ENCODE measurements around the gene PPIG. TPM values are rescaled to one million over a fixed set of nuclear protein-coding genes. Genes with fewer than 3 reads are reported as not detected.
"Not testable (repeated sequence)": the region's sequence is repeated elsewhere in the genome, so short reads cannot be mapped to it uniquely, and the experiment has no call there.

Gene PPIG
- polyA plus RNA-seq, 3 donors: 12.3 to 31.9 (median 23.1) TPM

GRCh38 chr2:169582552-169583266 is 1.4 kb upstream of the PPIG start:
- H3K27ac ChIP-seq (ENCODE audit: low read depth, low read length): not testable (repeated sequence)
- WGBS, 3 donors: 96 to 98% (median 98%) methylated on average over 10 of the region's 10 CpGs

DNA sequence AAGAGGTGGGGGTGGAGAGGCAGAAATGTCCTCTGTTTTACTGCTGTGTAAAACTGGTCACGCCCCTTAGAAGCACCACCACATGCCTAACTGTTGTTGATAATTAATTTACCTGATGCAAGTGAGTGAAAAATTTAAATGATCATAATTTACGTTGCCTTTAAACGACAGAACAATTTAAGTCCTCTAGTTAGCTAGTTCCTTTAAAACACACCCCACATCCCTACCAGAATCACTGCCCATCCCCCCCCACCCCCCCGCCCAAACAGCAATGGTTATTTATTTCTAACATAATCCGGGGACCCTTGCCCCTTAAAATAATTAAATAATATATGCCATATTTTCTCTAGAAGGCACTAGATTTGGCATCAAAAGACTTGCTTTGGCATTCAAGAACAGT is 633 bp upstream of the PPIG start:
- WGBS, 3 donors: 93 to 97% (median 94%) methylated on average over 5 of the region's 5 CpGs
- H3K27ac ChIP-seq (ENCODE audit: low read depth, low read length): no peak overlapping the region

GRCh38 chr2:169585673-169586072 is 1.5 kb downstream of the PPIG start:
- WGBS, 3 donors: 13 to 17% (median 14%) methylated on average over 7 of the region's 7 CpGs
- H3K27ac ChIP-seq (ENCODE audit: low read depth, low read length): no peak overlapping the region

GRCh38 chr2:169590804-169591203 is 6.7 kb downstream of the PPIG start:
- no peak overlapping the region for H3K27ac ChIP-seq (ENCODE audit: low read depth, low read length)
- WGBS, 3 donors: 72 to 80% (median 77%) methylated on average over 8 of the region's 8 CpGs

- 78 to 86% (median 85%) methylated on average over 7 of the region's 7 CpGs for WGBS, 3 donors
Observed at GRCh38 chr2:169596546-169596945, 12.4 kb downstream of the PPIG start.

DNA sequence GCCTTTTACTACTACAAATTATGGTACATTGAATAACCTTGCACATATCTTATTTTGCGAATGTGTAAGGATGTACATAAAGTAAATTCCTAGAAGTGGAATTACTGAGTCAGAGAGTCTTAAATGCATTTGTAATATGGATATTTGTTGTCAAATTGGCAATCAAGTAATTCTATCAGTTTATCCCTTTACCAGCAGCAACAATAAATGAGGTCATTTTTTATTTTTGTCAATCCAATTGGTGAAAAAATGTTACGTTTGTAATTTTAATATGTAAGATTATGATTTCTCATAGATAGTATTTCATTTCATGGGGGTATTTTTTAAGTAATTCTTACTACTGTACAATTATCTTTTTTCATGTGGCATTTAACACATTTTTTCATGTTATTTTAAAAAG is 14.8 kb downstream of the PPIG start:
- 93 to 96% (median 94%) methylated on average over 2 of the region's 2 CpGs for WGBS, 3 donors
- no peak overlapping the region for H3K27ac ChIP-seq (ENCODE audit: low read depth, low read length)

More at GRCh38 chr2:169596546-169596945, 12.4 kb downstream of the PPIG start:
- not testable (repeated sequence) for H3K27ac ChIP-seq (ENCODE audit: low read depth, low read length)

- H3K27ac ChIP-seq (ENCODE audit: low read depth, low read length): no peak overlapping the region
Observed at GRCh38 chr2:169599568-169599967, 15.4 kb downstream of the PPIG start.

DNA sequence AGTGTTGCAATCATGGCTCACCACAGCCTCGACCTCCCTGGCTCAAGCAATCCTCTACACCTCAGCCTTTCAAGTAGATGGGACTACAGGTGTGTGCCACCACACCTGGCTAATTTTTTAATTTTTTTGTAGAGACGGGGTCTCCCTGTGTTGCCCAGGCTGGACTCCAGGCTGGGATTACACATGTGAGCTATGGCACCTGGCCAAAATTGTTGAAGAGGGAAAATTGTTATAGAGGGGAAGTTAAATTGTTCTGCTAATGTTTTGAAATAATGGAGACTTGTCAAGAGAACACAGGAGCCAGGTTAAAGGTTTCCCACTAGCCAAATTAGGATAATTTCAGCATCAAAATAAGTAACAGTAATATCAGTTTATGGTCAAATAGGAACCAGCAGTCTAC is 25.1 kb downstream of the PPIG start:
- H3K27ac ChIP-seq (ENCODE audit: low read depth, low read length): no peak overlapping the region
- 72 to 93% (median 84%) methylated on average over 2 of the region's 2 CpGs for WGBS, 3 donors

DNA sequence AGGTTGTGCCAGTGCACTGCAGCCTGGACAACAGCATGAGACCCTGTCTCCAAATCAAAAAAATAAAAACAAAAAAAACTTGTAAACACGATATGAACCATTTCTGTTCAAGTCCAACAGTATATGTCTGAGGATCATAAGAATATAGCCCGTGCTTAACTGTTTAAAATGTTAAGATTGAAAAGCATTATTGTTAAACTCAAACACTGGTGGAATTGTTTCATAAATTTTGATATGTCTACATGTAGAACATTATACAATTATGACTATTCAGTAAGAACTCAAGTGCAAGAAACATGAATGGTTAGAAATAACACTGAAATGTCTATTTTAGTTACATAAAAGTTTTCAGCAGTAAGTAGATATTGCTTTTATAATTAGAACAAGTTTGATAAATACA is 29.7 kb downstream of the PPIG start:
- 87 to 98% (median 92%) methylated on average over 2 of the region's 2 CpGs for WGBS, 3 donors
- no peak overlapping the region for H3K27ac ChIP-seq (ENCODE audit: low read depth, low read length)

- H3K27ac ChIP-seq (ENCODE audit: low read depth, low read length): not testable (repeated sequence)
- WGBS, 3 donors: 100% methylated on average over 1 of the region's 1 CpG
Observed at GRCh38 chr2:169615982-169616381, 31.8 kb downstream of the PPIG start.

- 53 to 61% (median 55%) methylated on average over 3 of the region's 3 CpGs for WGBS, 3 donors
Observed at GRCh38 chr2:169619946-169620345, 35.8 kb downstream of the PPIG start.

GRCh38 chr2:169620509-169620908 is 36.4 kb downstream of the PPIG start:
- WGBS, 3 donors: 78 to 87% (median 79%) methylated on average over 1 of the region's 1 CpG
- no peak overlapping the region for H3K27ac ChIP-seq (ENCODE audit: low read depth, low read length)

More at GRCh38 chr2:169619946-169620345, 35.8 kb downstream of the PPIG start:
- H3K27ac ChIP-seq (ENCODE audit: low read depth, low read length): no peak overlapping the region

GRCh38 chr2:169623235-169623634 is 39.1 kb downstream of the PPIG start:
- H3K27ac ChIP-seq (ENCODE audit: low read depth, low read length): no peak overlapping the region
- WGBS, 3 donors: 76 to 90% (median 88%) methylated on average over 4 of the region's 4 CpGs

DNA sequence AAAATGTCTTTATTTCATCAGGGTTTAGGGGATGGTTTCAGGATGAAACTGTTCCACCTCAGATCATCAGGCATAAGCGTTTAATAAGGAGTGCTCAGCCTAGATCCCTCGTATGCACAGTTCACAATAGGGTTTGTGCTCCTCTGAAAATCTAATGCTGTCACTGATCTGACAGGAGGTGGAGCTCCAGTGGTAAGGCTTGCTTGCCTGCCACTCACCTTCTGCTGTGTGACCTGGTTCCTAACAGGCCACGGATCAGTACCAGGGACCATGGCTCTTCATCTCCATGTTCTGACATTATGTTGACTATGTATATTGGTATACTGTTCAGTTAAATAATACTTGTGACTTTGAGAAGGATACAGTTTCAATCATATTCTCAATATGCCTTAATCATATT is 41.6 kb downstream of the PPIG start:
- WGBS, 3 donors: 71 to 92% (median 89%) methylated on average over 3 of the region's 3 CpGs
- H3K27ac ChIP-seq (ENCODE audit: low read depth, low read length): no peak overlapping the region

GRCh38 chr2:169636440-169637097 is 52.4 kb downstream of the PPIG start:
- WGBS, 3 donors: 98% methylated on average over 8 of the region's 8 CpGs
- no peak overlapping the region for H3K27ac ChIP-seq (ENCODE audit: low read depth, low read length)

DNA sequence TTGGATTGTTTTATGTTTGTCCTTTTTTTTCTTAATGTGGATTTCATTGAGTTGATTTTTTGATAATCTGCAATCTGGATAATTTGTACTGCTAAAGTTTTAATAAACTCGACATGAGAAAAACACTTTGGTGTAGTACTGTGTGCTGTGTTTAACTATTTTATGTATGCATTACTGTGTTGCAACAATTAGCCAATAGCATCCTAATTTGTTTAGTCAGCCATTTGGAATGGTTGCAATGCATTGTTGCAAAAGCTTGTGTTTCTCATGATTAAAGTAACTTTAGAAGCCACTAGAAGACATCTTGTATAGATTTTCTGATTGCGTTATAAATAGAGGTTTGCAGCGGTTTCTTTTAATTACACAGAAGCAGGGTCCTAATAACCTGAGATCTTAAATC is 53.5 kb downstream of the PPIG start:
- no peak overlapping the region for H3K27ac ChIP-seq (ENCODE audit: low read depth, low read length)
- 95 to 96% (median 96%) methylated on average over 3 of the region's 3 CpGs for WGBS, 3 donors

GRCh38 chr2:169640104-169640503 is 56.0 kb downstream of the PPIG start:
- 50 to 97% (median 90%) methylated on average over 2 of the region's 2 CpGs for WGBS, 3 donors
- H3K27ac ChIP-seq (ENCODE audit: low read depth, low read length): no peak overlapping the region

DNA sequence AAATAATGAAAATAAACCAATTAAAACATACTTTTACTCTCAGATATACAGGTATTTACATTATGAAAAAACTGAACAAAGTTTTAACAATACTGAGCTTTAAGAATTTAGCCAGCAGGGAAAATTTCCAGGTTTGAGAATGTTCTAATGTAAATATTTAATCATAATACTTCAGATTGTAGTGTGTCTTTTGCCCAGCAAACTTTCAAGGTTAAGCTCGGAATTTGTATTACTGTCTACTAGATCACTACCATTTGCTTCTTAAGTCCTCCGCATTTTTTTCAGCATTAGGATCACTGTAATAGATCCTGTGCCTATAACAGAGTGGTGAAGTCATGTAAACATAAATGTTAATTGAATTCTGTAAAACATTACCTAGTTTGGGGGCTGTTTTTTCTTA is 57.3 kb downstream of the PPIG start:
- WGBS, 3 donors: 39 to 89% (median 82%) methylated on average over 2 of the region's 2 CpGs
- no peak overlapping the region for H3K27ac ChIP-seq (ENCODE audit: low read depth, low read length)

DNA sequence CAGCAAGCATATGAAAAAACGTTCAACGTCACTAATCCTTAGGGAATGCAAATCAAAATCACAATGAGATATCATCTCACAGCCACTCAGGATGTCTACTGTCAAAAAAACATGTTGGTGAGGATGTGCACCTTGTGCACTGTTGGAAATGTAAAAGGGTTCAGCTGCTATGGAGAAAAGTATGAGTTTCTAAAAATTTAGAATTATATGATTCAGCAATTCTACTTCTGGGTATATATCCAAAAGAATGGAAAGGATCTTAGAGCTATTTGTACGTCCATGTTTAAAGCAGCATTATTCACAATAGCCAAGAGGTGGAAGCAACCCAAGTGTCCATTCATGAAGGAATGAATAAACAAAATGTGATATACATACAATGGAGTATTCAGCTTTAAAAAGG is 60.0 kb downstream of the PPIG start:
- no peak overlapping the region for H3K27ac ChIP-seq (ENCODE audit: low read depth, low read length)
- 51 to 63% (median 60%) methylated on average over 3 of the region's 3 CpGs for WGBS, 3 donors

DNA sequence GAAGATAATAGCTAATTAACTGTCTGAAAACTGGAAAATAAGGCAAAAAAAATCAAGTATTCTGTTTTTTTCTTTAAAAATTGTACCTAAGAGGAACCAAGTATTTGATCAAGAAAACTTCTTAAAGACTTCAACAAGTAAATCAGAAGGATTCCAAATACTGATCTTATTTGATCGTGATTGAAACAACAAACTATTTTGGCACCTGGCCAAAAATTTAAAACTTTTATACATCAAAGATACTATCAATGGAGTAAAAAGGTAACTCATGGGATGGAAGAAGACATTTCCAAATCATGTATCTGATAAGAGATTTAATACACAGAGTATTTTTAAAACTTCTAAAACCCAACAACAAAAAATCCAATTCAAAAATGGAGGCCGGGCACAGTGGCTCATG is 63.3 kb downstream of the PPIG start:
- H3K27ac ChIP-seq (ENCODE audit: low read depth, low read length): no peak overlapping the region
- 73 to 95% (median 95%) methylated on average over 2 of the region's 2 CpGs for WGBS, 3 donors

Data from adipose tissue (tissue), 3 donors.